ENCODE measurements around the gene PLAC1. TPM values are rescaled to one million over a fixed set of nuclear protein-coding genes. Genes with fewer than 3 reads are reported as not detected.

Gene PLAC1
- polyA plus RNA-seq, 1 donor from 2014 or later = not detected

GRCh38 chrX:134679221-134679620 lies 20.9 kb upstream of the PLAC1 start:
- H4K20me1 ChIP-seq (ENCODE audit: insufficient read depth) = no peaks in the 10 kb centered on the region
- no peaks in the 10 kb centered on the region for H3K79me2 ChIP-seq (replicated peaks; ENCODE audit: insufficient read depth, low read length)
- no peaks in the 10 kb centered on the region for H3K36me3 ChIP-seq (ENCODE audit: insufficient read depth, low read length)
- H3K9me2 ChIP-seq (ENCODE audit: insufficient read depth, low read length) = no peaks in the 10 kb centered on the region
- H2AFZ ChIP-seq (ENCODE audit: low read depth, low read length) = no peak overlapping the region
- H3K27ac ChIP-seq (ENCODE audit: low read length) = no peak overlapping the region
- no peak overlapping the region for H3K9ac ChIP-seq (ENCODE audit: low read length)
- no peaks in the 10 kb centered on the region for H3K27me3 ChIP-seq (ENCODE audit: insufficient read depth, low read depth, low read length)
- no peak overlapping the region for H3K4me3 ChIP-seq (ENCODE audit: low read length)
- TF ChIP-seq POLR2AphosphoS5 (IDR thresholded peaks at IDR 0.05) (no peak), SMC3 (conservative IDR thresholded peaks at IDR 0.05; ENCODE audit: poor library complexity) (no peak), EP300 (conservative IDR thresholded peaks at IDR 0.05; ENCODE audit: poor library complexity, severe bottlenecking) (no peak), TAF1 (IDR thresholded peaks at IDR 0.05; ENCODE audit: low read depth) (no peak), EZH2 (IDR thresholded peaks at IDR 0.05; ENCODE audit: borderline replicate concordance, insufficient read depth, low read length, poor library complexity, severe bottlenecking) (no peak), MXI1 (conservative IDR thresholded peaks at IDR 0.05; ENCODE audit: poor library complexity, severe bottlenecking) (no peak), RAD21 (conservative IDR thresholded peaks at IDR 0.05) (no peak)
- TF ChIP-seq, protein P1, sequence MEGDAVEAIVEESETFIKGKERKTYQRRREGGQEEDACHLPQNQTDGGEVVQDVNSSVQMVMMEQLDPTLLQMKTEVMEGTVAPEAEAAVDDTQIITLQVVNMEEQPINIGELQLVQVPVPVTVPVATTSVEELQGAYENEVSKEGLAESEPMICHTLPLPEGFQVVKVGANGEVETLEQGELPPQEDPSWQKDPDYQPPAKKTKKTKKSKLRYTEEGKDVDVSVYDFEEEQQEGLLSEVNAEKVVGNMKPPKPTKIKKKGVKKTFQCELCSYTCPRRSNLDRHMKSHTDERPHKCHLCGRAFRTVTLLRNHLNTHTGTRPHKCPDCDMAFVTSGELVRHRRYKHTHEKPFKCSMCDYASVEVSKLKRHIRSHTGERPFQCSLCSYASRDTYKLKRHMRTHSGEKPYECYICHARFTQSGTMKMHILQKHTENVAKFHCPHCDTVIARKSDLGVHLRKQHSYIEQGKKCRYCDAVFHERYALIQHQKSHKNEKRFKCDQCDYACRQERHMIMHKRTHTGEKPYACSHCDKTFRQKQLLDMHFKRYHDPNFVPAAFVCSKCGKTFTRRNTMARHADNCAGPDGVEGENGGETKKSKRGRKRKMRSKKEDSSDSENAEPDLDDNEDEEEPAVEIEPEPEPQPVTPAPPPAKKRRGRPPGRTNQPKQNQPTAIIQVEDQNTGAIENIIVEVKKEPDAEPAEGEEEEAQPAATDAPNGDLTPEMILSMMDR (IDR thresholded peaks at IDR 0.05; ENCODE audit: poor library complexity, severe bottlenecking) = no peak
- TF ChIP-seq, protein P2, sequence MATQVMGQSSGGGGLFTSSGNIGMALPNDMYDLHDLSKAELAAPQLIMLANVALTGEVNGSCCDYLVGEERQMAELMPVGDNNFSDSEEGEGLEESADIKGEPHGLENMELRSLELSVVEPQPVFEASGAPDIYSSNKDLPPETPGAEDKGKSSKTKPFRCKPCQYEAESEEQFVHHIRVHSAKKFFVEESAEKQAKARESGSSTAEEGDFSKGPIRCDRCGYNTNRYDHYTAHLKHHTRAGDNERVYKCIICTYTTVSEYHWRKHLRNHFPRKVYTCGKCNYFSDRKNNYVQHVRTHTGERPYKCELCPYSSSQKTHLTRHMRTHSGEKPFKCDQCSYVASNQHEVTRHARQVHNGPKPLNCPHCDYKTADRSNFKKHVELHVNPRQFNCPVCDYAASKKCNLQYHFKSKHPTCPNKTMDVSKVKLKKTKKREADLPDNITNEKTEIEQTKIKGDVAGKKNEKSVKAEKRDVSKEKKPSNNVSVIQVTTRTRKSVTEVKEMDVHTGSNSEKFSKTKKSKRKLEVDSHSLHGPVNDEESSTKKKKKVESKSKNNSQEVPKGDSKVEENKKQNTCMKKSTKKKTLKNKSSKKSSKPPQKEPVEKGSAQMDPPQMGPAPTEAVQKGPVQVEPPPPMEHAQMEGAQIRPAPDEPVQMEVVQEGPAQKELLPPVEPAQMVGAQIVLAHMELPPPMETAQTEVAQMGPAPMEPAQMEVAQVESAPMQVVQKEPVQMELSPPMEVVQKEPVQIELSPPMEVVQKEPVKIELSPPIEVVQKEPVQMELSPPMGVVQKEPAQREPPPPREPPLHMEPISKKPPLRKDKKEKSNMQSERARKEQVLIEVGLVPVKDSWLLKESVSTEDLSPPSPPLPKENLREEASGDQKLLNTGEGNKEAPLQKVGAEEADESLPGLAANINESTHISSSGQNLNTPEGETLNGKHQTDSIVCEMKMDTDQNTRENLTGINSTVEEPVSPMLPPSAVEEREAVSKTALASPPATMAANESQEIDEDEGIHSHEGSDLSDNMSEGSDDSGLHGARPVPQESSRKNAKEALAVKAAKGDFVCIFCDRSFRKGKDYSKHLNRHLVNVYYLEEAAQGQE (IDR thresholded peaks at IDR 0.05; ENCODE audit: borderline replicate concordance) = no peak
- H3K4me2 ChIP-seq (ENCODE audit: low read length) = no peak overlapping the region
- H3F3A ChIP-seq (ENCODE audit: insufficient read depth, low read length, poor library complexity, severe bottlenecking) = no peaks in the 10 kb centered on the region
- no peaks in the 10 kb centered on the region for H3K9me3 ChIP-seq (ENCODE audit: low read length)

DNA sequence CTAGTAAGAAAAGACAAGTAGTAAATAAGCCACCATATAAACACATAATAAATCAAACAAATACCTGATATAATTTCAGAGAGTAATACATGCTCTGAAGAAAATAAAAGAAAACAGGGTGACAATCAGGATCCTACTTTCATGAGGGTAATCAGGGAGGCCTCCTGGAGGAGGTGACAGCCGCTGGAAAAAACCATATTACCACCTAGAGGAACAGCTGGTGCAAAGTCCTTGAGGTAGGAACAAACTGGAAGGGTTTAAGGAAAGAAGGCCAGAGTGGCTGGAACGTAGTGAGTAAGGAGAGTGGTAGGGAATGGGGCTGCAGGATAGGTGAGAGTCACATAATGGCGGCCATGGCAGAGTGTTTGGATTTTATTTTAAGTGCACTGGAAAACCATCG lies 19.1 kb upstream of the PLAC1 start:
- H3K4me2 ChIP-seq (ENCODE audit: low read length) = no peak overlapping the region
- H3K4me3 ChIP-seq (ENCODE audit: low read length) = no peak overlapping the region
- no peaks in the 10 kb centered on the region for H3K9me3 ChIP-seq (ENCODE audit: low read length)
- H4K20me1 ChIP-seq (ENCODE audit: insufficient read depth) = no peaks in the 10 kb centered on the region
- H3K27me3 ChIP-seq (ENCODE audit: insufficient read depth, low read depth, low read length) = no peaks in the 10 kb centered on the region
- H3K36me3 ChIP-seq (ENCODE audit: insufficient read depth, low read length) = no peaks in the 10 kb centered on the region
- H3F3A ChIP-seq (ENCODE audit: insufficient read depth, low read length, poor library complexity, severe bottlenecking) = no peaks in the 10 kb centered on the region
- no peaks in the 10 kb centered on the region for H3K9me2 ChIP-seq (ENCODE audit: insufficient read depth, low read length)
- no peak overlapping the region for H2AFZ ChIP-seq (ENCODE audit: low read depth, low read length)
- H3K27ac ChIP-seq (ENCODE audit: low read length) = no peak overlapping the region
- no peak overlapping the region for H3K9ac ChIP-seq (ENCODE audit: low read length)
- H3K79me2 ChIP-seq (replicated peaks; ENCODE audit: insufficient read depth, low read length) = no peaks in the 10 kb centered on the region
- TF ChIP-seq, protein P2 (IDR thresholded peaks at IDR 0.05; ENCODE audit: borderline replicate concordance) = no peak
- TF ChIP-seq, protein P1 (IDR thresholded peaks at IDR 0.05; ENCODE audit: poor library complexity, severe bottlenecking) = no peak
- no peak for TF ChIP-seq TAF1 (IDR thresholded peaks at IDR 0.05; ENCODE audit: low read depth)
